Measurements from ENCODE around the gene C1QTNF5. TPM values are rescaled to one million over a fixed set of nuclear protein-coding genes. Genes with fewer than 3 reads are reported as not detected.

The C1QTNF5 gene, protein sequence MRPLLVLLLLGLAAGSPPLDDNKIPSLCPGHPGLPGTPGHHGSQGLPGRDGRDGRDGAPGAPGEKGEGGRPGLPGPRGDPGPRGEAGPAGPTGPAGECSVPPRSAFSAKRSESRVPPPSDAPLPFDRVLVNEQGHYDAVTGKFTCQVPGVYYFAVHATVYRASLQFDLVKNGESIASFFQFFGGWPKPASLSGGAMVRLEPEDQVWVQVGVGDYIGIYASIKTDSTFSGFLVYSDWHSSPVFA
- total RNA-seq (2021) (2.0 to 3.0 TPM (median 2.2 TPM) in 3 replicates), Bru-seq, nascent RNA (not detected)
- long read RNA-seq, experiment 1, partial matches to known transcripts, result 0 of 3 reads
- long read RNA-seq, experiment 1, other reads (novel, unspliced or antisense), result 0 of 3 reads
- long read RNA-seq, experiment 2, partial matches to known transcripts, result 1 of 3 reads
- long read RNA-seq, experiment 2, other reads (novel, unspliced or antisense), result 0 of 3 reads
- long read RNA-seq, experiment 3, result 0 reads

GRCh38 chr11:119340335-119341221 is at the start of gene C1QTNF5:
C1QTNF5 (minus strand) TSS chr11:119340883; CDS start chr11:119340397, 486 bp downstream.
- H3K27ac Mint-ChIP-seq, result no peak within 1 kb of the TSS
- DNase-seq (ENCODE audit: low spot score) (peak; percentile 53), ATAC-seq (peak; percentile 2; the same call in 1 of the 2 replicates)
- ChIA-PET CTCF (interaction anchor here (0.6 to 10.4 kb wide), 45 partner anchors 8 to 379 kb away, joined by 3 to 387 read pairs (median 5); partner anchors contain the start of genes CBL, DPAGT1, HINFP and MCAM), POLR2A (interaction anchor here (1.3 to 3.9 kb wide), 3 partner anchors 24 to 134 kb away, joined by 3 to 35 read pairs (median 3); partner anchors contain the start of gene MCAM)
- peaks cover 7% of the 10 kb centered on the region for H3K36me3 Mint-ChIP-seq
- H3K27me3 Mint-ChIP-seq (ENCODE audit: low read depth), result peaks cover 59% of the 10 kb centered on the region
- H3K4me1 Mint-ChIP-seq, result peaks cover 50% of the 10 kb centered on the region
- peak within 1 kb of the TSS; percentile 58 for H3K4me3 Mint-ChIP-seq
- TF ChIP-seq JAZF1 (CRISPR knock-in tag; IDR thresholded peaks at IDR 0.05) (no peak), ZNF138 (CRISPR knock-in tag; conservative IDR thresholded peaks at IDR 0.05) (no peak), NR1H2 (CRISPR knock-in tag; IDR thresholded peaks at IDR 0.05) (no peak), NFATC4 (CRISPR knock-in tag; IDR thresholded peaks at IDR 0.05) (no peak), E2F4 (CRISPR knock-in tag; IDR thresholded peaks at IDR 0.05; ENCODE audit: borderline replicate concordance, low read depth) (no peak), NR3C1 (CRISPR knock-in tag; conservative IDR thresholded peaks at IDR 0.05; ENCODE audit: low read depth) (0 out of 2 replicates have a peak, but pooled peaks have one; percentile 0), USF2 (CRISPR knock-in tag; IDR thresholded peaks at IDR 0.05) (no peak), PRDM15 (CRISPR knock-in tag; IDR thresholded peaks at IDR 0.05) (0 out of 2 replicates have a peak, but pooled peaks have one; percentile 2), AR (CRISPR knock-in tag; IDR thresholded peaks at IDR 0.05) (no peak), ARID4B (CRISPR knock-in tag; IDR thresholded peaks at IDR 0.05; ENCODE audit: borderline replicate concordance) (no peak), ZNF232 (CRISPR knock-in tag; IDR thresholded peaks at IDR 0.05) (no peak)
- TF ChIP-seq, protein P1, sequence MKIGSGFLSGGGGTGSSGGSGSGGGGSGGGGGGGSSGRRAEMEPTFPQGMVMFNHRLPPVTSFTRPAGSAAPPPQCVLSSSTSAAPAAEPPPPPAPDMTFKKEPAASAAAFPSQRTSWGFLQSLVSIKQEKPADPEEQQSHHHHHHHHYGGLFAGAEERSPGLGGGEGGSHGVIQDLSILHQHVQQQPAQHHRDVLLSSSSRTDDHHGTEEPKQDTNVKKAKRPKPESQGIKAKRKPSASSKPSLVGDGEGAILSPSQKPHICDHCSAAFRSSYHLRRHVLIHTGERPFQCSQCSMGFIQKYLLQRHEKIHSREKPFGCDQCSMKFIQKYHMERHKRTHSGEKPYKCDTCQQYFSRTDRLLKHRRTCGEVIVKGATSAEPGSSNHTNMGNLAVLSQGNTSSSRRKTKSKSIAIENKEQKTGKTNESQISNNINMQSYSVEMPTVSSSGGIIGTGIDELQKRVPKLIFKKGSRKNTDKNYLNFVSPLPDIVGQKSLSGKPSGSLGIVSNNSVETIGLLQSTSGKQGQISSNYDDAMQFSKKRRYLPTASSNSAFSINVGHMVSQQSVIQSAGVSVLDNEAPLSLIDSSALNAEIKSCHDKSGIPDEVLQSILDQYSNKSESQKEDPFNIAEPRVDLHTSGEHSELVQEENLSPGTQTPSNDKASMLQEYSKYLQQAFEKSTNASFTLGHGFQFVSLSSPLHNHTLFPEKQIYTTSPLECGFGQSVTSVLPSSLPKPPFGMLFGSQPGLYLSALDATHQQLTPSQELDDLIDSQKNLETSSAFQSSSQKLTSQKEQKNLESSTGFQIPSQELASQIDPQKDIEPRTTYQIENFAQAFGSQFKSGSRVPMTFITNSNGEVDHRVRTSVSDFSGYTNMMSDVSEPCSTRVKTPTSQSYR (CRISPR knock-in tag; IDR thresholded peaks at IDR 0.05), result no peak
- H3K9me3 Mint-ChIP-seq, result no peaks in the 10 kb centered on the region

Data from WTC11 (cell line).